Stimulated activated CD4-positive, alpha-beta T cell treated with anti-CD3 and anti-CD28 coated beads, Interleukin-12 subunit alpha, Interleukin-12 subunit beta, amount 100 ng/mL, for 24 hours (primary cell): ENCODE results near the gene TXNDC15.
"Not testable (repeated sequence)": the region's sequence is repeated elsewhere in the genome, so short reads cannot be mapped to it uniquely, and the experiment has no call there.

Experiments
- DNase-seq, 2 experiments: peaks; one replicate each; pipeline ENCODE4 v3.0.0-alpha.2; 2020; ENCODE audit warnings: low read depth in 2 of 2

The TXNDC15 gene, protein sequence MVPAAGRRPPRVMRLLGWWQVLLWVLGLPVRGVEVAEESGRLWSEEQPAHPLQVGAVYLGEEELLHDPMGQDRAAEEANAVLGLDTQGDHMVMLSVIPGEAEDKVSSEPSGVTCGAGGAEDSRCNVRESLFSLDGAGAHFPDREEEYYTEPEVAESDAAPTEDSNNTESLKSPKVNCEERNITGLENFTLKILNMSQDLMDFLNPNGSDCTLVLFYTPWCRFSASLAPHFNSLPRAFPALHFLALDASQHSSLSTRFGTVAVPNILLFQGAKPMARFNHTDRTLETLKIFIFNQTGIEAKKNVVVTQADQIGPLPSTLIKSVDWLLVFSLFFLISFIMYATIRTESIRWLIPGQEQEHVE

DNA sequence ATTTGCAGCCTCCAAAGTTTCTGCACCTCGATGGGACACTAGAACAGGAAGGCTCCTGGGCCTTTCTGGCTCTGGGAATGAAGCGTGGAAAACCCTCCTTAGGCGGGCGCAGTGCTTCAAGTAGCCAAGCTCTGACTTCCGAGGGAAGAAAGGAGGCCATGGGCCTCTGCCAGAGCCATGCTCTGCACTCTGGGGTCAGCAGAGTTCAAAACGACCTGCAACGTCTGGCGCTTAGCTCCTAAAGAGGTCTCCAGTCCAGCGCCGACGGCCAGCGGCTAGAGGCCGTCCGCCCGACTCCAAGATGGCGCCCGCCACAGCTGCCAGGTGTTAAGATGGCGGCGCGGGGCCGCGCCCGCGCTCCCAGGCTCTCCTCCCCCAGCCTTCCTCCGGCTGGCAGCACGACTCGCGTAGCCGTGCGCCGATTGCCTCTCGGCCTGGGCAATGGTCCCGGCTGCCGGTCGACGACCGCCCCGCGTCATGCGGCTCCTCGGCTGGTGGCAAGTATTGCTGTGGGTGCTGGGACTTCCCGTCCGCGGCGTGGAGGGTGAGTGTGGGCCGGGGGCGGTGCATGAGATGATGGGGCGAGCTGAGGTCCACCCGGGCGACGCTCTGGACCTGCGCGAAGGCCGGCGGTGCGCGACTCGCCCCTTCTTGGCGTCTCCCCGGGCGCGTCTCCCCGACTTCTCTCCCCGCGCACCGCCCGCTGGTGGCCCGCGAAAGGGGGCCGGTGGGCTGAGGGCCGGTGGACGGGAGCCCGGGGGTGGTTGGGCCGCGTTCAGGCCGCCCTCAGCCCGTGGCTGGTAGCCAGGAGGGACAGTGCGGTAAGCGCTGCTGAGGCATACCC is at the start of gene TXNDC15:
Gene TXNDC15, plus strand, starts transcription at position 385 of the 844 bp plus-strand sequence. Its CDS starts 57 bp downstream, at position 442.
- DNase-seq: peak; percentile 65 to 73

DNA sequence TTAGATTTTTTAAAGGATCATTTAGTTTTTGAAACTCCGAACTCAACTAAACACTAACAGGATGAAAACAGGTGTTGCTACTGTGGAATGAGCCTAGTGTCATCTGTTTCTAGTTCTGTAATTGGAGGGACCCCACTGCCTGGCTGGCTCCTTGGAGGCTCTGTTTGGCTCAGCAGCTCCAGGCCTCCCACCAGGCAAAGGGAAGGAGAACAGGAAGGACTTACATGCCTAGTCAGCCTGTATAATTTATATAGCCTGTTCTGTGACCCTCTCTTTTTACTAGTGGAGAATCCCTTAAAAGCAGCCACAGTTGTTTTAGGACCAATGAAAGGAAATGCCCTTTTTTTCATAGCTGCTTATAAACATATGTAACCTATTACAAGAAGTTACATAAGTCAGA is 49.5 kb upstream of the TXNDC15 start:
- DNase-seq: no peak

DNA sequence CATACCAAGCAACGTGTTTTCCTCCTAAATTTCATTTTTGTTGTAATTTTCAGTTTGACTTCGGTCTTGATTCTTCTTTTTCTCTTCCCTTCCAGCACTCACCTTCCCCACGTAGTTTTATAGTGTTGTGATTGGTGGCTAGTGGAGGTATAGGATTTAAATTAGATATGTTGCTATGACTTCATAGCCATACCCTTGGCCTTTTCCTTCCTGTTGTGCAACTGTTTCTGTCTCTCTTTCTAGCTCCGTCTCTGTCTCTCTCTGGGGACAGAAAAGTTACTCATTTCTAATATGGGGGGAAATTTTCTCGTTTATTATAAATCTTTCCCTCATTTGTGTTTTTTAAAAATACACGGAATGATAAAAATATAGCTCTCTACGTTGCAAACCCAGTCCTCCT is 49.0 kb upstream of the TXNDC15 start:
- no peak for DNase-seq

DNA sequence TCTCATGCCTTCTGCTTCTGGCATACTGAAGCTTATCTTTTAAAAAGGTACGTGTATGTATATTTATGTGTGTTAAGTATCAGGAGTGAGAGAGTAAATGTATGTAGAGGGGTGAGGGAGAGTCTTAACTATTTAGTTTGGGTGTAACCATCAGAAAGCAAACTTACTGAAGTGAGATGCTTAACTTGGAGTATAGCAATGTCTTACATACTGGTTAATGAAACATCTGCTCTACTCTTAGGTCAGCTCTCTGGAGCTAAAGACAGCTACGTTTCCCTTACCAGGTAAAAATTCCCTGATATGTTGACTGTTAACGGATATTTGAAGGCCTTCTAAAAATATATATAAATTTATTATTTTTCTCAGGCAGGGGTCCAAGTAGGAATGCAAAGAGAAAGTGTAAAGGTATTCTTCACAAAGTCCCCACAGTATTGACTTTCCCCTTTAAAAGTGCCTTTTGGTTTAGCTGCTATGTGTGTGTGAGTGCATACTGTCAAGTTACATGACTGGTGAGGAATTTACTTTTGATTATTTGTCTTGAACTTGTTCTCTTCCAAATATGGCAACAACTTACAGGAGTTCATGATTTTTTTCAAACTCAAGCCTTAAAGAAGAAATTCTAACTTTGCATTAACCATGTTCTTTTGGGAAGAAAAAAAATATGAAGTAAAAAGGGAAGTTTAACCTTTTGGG is 40.7 kb upstream of the TXNDC15 start:
- no peak for DNase-seq

DNA sequence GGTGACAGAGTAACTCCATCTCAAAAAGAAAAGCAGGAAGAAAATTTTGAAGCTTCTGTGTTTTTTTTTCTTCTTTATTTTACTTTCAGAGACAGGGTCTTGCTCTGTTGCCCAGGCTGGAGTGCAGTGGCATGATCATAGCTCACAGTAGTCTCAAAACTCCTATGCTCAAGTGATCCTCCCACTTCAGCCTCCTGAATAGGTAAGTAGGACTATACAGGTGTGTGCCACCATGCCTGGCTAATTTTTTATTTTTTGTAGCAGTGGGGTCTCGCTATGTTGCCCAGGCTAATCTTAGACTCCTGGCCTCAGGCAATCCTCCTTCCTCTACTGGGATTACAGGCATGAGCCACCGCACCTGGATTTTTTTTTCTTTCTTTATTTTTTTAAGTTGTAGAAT is 38.5 kb upstream of the TXNDC15 start:
- no peak for DNase-seq

DNA sequence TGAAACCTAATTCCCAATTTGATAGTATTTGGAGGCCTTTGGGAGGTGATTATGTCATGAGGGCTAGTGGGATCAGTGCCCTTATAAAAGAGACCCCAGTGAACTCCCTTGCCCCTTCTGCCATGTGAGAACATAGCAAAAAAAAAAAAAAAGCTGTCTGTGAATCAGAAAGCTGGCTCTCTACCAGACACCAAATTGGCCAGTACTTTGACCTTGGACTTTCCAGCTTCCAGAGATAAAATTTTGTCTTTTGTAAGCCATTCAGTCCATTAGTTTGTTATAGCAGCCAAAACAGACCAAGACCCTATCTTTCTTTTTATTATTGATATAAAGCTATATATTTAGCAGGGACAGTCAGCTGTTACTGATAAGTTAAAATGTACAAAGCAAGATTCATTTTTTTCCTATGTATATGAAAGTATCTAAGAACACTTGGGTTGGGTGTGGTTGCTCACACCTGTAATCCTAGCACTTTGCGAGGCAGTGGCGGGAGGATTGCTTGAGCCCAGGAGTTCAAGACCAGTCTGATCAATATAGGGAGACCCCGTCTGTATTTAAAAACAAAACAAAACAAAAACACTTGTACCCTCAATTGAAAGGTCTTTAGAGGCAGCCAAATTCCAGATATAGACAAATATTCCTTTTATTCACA is 36.5 kb upstream of the TXNDC15 start:
- no peak for DNase-seq

DNA sequence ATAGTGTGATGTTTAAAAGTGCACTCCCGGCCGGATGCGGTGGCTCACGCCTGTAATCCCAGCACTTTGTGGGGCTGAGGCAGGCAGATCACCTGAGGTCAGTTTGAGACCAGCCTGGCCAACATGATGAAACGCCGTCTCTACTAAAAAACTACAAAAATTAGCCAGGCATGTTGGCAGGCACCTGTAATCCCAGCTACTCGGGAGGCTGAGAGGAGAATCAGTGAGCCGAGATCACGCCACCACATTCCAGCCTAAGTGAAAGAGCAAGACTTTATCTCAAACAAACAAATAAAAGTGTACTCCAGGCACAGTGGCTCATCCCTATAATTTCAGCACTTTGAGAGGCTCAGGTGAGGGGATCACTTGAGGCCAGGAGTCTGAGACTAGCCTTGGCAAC is 35.8 kb upstream of the TXNDC15 start:
- not testable (repeated sequence) for DNase-seq

DNA sequence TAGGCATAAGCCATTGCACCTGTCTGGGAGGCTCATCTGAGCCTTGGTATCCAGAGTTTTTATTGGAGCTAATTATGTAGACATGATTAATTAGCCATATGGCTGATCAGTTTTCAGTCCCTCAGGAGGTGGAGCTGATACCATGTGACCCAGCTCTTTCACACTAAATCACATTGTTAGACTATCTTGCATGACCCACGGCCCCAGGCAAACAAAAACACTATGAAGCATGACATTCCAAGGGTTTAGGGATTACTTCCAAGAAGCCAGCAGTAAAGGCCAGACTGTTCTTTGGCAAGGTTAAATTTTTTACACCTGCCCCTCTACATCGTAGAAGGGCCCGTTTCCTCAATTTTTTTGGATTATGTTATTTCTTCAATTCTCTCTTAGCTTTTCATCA is 33.4 kb upstream of the TXNDC15 start:
- DNase-seq: no peak

DNA sequence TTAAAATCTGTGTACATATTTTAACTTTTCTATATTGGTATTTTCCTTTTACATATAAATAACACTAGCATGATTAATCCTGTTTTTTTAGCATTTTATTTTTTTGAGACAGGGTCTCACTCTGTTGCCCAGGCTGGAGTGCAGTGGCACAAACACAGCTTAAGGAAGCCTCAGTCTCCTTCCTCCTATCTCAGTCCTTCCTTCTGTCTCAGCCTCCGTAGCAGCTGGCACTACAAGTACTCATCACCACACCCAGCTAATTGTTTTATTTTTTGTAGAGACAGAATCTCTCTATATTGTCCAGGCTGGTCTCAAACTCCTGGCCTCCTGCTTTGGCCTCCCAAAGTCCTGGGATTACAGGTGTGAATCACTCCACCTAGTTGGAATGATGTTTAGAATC is 29.9 kb upstream of the TXNDC15 start:
- no peak for DNase-seq

DNA sequence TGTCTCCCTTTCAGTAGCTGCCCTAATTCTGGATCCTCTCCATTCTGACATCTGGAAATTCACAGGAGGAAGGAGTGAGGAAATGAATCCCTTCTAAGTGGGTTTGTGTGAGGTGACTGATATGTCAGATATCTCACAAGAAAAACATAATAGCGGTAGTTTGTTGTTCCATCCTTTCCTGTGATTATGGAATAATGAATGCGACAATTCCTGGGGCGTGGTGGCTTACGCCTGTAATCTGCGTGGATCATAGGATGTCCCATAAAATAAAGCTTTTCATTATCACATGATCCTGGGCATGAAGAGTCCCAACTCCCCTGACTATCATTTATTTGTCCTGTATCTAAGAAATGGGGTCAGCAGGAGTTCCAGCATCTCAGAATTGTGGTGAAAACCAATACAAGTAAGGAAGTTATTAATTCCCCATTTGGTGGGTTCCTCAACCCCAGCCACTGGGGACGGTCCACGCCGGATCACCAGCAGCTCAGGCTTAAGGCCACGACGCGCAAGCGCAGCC is 28.8 kb upstream of the TXNDC15 start:
- no peak for DNase-seq

DNA sequence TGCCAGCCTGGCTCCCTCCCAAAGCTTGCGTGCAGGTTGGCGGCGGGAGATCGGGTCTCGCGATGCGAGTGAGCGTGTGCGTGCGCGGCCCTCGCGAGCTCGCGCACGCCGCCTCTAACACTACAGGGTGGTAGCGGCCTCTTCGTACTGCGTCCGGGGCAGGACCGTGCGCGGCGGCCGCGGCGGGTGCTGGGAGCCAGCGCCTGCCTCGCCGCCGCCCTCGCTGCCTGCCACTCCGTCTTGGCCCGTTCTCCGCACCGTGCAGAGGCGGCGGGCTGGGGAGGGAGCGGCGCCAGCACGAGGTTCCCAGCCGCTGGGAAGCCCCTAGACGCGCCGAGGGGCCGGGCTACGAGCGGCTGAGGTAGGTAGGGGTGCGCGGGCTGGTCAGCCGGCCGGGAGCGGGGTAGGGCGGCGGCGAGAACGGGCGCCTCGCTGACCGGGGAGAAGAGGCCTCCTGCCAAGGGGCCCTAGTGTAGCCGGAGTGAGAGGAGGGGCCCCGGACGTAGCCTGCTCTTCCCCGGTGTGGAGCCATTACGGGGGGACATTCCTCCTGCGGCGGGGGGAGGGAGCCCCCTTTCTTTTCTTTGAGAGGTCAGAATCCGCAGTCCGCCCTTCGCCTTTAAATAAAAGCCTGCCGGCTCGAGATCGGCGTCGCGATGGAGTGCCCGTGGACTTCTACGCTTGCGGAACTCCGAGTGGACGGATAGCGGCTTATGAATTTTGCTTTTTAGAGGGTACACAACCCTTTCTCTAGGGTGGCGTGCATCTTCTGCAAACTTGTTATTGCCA is 28.1 kb upstream of the TXNDC15 start, which contains the start of gene C5orf24:
Gene C5orf24, plus strand, starts transcription at position 117 of the 789 bp plus-strand sequence. CDS start 8,933 bp downstream, outside the sequence.
- peak; percentile 86 for DNase-seq

DNA sequence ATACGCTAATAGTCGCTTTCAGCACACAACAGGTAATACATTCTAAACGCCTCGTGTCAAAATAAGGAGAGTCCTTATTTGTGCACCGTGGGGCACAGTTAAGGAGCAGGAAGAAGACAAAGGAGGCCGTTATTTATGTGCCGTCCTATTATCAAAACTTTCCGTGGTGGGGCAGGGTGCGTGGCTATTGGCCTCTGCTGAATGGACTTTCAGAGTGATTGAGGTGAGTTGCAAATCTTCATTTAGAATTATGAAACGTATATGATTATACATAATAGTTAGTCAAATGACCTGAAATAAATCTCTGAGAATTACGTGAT is 27.6 kb upstream of the TXNDC15 start:
- peak; percentile 2 to 15 for DNase-seq

DNA sequence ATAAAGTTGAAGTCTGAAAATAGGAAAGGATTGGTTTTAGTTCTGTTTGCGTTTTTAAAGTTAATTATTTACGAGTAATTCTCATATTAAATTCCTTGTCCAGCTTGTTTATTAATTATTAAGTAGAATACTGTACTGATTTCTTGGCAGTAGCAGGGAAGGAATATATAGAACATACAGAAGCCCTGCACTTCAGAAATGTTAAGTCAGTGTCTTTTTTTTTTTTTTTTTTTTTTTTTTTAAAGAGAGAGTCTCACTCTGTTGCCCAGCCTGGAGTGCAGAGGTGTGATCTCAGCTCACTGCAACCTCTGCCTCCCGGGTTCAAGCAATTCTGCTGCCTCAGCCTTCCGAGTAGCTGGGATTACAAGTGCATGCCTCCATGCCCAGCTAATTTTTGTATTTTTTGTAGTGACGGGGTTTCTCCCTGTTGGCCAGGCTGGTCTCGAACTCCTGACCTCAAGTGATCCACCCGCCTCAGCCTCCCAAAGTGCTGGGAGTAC is 24.7 kb upstream of the TXNDC15 start:
- DNase-seq: not testable (repeated sequence)

DNA sequence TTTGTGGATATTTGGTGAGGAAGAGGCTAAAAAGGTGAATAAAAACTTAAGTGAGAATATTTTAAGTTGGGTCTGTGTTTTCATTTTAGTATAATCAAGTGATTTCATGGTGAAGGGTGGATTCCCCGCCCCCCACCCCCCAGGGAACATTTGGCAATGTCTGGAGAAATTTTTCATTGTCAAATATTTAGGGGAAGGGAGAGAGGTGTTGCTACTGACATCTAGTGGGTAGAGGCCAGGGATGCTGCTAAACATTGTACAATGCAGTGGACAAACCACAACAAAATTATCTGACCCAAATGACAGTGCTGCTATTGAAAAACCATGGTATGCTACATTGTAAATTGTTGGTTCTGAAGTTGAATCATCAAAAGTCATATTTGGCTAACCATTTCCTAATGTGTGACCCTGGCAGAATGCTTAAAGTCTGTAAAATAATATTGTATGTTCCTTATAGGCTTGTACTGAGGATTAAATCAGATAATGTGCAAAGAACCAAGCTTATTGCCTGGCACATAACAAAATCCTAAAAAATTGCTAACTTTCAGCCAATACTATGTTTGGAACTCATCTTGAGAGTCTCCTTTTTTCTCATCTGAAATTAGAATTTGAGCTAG is 22.8 kb upstream of the TXNDC15 start:
- DNase-seq: no peak

DNA sequence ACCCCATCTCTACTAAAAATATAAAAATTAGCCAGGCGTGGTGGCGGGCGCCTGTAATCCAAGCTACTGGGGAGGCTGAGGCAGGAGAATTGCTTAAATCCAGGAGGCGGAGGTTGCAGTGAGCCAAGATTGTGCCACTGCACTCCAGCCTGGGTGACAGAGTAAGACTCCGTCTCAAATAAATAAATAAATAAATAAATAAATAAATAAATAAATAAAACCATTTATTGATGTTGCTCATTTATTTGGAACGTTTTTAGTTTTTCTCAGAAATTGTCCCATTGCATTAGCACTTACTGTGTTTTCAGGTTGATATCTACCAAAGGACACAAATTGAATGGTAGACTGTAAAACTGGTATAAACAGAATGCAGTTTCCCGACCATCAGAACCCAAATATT is 17.7 kb upstream of the TXNDC15 start:
- not testable (repeated sequence) for DNase-seq

DNA sequence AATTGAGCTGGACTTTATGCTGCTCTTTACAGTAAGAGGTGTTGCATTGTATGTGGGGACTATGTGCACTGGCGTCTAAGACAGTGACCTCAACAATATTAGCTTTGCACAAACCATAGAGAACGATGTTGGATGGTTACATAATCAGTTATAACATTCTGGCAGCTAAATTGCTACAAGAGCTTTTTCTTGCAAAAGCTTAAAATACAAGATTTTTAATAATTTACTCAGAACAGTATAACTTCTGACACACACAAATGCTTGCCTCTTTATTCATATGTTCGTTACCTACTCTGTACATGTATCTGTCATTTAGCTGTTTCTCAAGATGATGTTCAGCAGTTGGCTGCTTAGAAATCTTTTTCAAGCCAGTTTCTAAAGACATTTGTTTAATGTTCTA is 16.8 kb upstream of the TXNDC15 start:
- no peak for DNase-seq

DNA sequence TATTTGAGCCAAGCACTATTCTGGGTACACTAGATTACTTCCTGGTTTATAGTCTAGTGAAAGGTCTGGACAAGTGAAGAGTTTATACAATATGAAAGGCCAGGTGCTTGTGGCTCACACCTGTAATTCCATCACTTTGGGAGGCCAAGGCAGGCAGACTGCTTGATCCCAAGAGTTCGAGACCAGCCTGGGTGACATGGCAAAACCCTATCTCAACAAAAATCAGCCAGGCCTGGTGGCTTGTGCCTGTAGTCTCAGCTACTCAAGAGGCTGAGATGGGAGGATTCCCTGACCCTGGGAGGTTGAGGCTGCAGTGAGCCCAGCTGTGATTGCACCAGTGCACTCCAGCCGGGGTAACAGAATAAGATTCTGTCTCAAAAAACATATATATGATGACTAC is 9.5 kb upstream of the TXNDC15 start:
- DNase-seq: no peak

DNA sequence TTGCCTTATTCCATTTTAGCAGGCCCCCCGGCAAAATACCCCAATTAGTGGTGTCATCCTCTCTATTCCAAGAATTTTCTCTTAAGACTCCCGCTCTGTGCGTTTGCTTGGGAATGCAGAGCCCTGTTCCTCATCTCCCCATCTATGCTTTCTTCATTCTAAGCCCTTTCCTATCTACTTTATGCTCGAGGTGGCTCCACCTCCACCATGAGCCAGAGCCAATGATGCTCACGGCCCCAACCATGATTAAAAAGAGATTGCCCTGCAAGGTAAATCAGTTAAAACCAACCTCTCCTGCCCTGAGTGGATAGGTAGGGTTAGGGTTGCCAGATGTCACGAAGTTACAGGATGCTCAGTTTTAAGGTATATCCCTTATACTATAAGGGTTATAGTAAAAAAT is 677 bp upstream of the TXNDC15 start:
- peak in 1 of 2 experiments; percentile 15 for DNase-seq

DNA sequence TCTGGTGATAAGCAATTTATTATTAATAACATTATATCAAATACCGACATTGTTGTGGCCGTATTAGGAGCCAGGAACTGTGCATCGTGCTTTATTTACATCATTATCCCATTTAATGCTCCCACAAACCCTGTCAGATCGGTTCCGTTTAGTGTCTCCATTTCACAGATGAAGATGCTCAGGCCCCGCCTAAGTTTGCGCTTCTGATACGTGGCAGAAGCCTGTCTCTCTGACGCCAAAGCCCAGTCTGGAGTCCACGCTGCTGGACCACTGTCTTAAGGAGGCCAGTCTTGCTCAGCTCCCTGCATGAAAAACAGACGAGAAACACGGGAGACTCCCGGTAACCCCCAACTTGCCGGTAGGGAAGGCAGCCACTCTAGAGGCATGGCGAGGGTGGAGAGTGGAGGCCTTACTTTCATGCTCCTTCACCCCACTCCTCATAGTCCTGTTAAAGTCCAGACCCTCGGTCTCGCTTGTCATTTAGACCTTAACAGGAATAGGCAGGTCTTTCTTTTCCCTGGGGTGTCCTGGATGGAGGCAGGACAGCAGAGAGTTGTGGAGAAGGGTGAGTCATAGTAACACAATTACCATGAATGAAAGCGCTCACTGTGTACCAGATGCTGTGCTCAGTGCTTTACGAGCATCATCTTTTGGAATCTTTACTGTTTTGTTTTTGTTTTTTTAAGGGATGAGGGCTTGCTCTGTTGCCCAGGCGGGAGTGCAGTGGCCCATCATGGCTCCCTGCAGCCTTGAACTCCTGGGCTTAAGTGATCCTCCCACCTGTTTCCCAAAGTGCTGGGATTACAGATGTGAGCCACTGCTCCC is 872 bp downstream of the TXNDC15 start:
- peak; percentile 5 to 39 for DNase-seq
